ENCODE results near the gene CDK10. TPM values are rescaled to one million over a fixed set of nuclear protein-coding genes. Genes with fewer than 3 reads are reported as not detected.

CDK10 gene
- total RNA-seq, 1 experiment from 2014 or later: 106 TPM

DNA sequence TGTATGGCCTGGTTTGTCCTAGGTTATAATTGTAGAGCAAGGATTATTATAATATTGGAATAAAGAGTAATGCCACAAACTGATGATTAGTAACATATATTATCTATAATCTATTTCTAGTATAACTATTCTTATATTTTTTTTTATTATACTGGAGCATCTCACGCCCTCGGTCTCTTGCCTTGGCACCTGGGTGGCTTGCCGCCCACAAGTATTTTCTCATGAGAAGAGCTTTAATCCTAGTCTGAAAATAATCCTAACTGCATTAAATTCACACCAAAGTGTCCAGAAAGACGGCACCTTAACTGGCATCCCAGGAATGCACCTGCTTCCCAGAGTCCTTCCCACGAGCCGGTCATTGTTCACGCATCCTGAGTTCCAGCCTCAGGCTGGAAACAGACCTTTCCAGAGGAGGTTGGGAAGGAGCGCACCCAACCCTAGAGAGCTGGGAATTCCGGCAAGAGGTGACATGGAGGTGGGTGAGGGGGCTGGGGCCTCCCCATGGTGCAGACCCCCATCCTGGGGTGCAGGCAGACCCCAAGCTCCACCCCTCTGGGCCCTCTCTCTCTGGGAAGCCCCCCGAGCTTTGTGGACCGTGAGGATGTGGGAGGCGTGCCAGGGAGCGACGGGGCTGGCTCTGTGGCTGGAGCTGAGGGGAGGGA lies 44.9 kb upstream of the CDK10 start:
- intact Hi-C loops (cut with micrococcal nuclease; ENCODE audit: unreplicated experiment): loop anchor here (2.0 to 5.0 kb wide), 2 partner anchors 27 to 59 kb away; no protein-coding TSS in a partner anchor
- no peak for DNase-seq
- H3K4me3 Mint-ChIP-seq (ENCODE audit: low read depth, unreplicated experiment): peak overlapping the region; percentile 57
- no peak overlapping the region for H3K27ac Mint-ChIP-seq (ENCODE audit: unreplicated experiment)
- peaks cover 42% of the 10 kb centered on the region for H3K36me3 Mint-ChIP-seq (ENCODE audit: insufficient read depth, unreplicated experiment)
- H3K27me3 Mint-ChIP-seq (ENCODE audit: unreplicated experiment): peaks cover 46% of the 10 kb centered on the region
- no peaks in the 10 kb centered on the region for H3K9me3 Mint-ChIP-seq (ENCODE audit: low read depth, unreplicated experiment)
- BruUV-seq (replicated peaks): no TSS peak
- peaks cover 12% of the 10 kb centered on the region for H3K4me1 Mint-ChIP-seq (ENCODE audit: low read depth, unreplicated experiment)
- CTCF ChIA-PET: interaction anchor here (0.8 to 1.8 kb wide), 8 partner anchors 23 to 76 kb away, joined by 3 to 6 read pairs (median 4); no protein-coding TSS in a partner anchor
- no peak for TF ChIP-seq CTCF (IDR thresholded peaks at IDR 0.05; ENCODE audit: unreplicated experiment)

GRCh38 chr16:89642574-89642973 lies 43.9 kb upstream of the CDK10 start:
- H3K27me3 Mint-ChIP-seq (ENCODE audit: unreplicated experiment): peaks cover 36% of the 10 kb centered on the region
- no peak overlapping the region for H3K27ac Mint-ChIP-seq (ENCODE audit: unreplicated experiment)
- intact Hi-C loops (cut with micrococcal nuclease; ENCODE audit: unreplicated experiment): loop anchor here (5.0 kb wide), 1 partner anchor 60 kb away; no protein-coding TSS in a partner anchor
- H3K9me3 Mint-ChIP-seq (ENCODE audit: low read depth, unreplicated experiment): no peaks in the 10 kb centered on the region
- DNase-seq: no peak
- peaks cover 12% of the 10 kb centered on the region for H3K4me1 Mint-ChIP-seq (ENCODE audit: low read depth, unreplicated experiment)
- TF ChIP-seq CTCF (IDR thresholded peaks at IDR 0.05; ENCODE audit: unreplicated experiment): no peak
- BruUV-seq (replicated peaks): no TSS peak
- CTCF ChIA-PET: interaction anchor here (1.0 to 1.6 kb wide), 3 partner anchors 9 to 58 kb away, joined by 3 to 5 read pairs (median 4); no protein-coding TSS in a partner anchor
- peaks cover 50% of the 10 kb centered on the region for H3K36me3 Mint-ChIP-seq (ENCODE audit: insufficient read depth, unreplicated experiment)
- H3K4me3 Mint-ChIP-seq (ENCODE audit: low read depth, unreplicated experiment): no peak overlapping the region

DNA sequence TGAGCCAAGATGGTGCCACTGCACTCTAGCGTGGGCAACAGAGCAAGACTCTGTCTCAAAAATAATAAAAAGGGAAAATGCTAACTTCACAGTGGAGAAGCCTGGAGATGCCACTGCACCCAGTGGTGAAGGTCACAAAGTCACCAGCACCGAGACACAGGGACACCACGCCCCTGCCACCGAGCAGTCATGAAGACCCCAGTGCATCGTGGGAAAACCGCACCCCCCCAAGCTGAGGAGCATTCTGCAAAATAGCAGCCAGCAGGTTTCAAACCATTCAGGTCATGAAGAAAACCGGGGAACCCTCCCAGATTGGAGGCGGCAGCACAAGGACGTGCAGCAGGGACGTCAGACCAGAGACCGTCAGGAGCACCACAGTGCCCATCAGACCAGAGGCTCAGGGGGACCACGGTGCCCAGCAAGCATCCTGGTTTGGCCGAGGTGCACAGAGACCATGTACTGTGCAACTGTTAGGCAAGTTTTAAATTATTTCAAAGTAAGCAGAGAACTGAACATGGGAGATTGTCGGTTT lies 42.7 kb upstream of the CDK10 start:
- Mint-ChIP-seq H3K27me3 (ENCODE audit: unreplicated experiment) (peaks cover 27% of the 10 kb centered on the region), H3K4me1 (ENCODE audit: low read depth, unreplicated experiment) (peaks cover 12% of the 10 kb centered on the region), H3K36me3 (ENCODE audit: insufficient read depth, unreplicated experiment) (peaks cover 50% of the 10 kb centered on the region), H3K4me3 (ENCODE audit: low read depth, unreplicated experiment) (no peak overlapping the region), H3K27ac (ENCODE audit: unreplicated experiment) (no peak overlapping the region), H3K9me3 (ENCODE audit: low read depth, unreplicated experiment) (no peaks in the 10 kb centered on the region)
- TF ChIP-seq CTCF (IDR thresholded peaks at IDR 0.05; ENCODE audit: unreplicated experiment): no peak
- intact Hi-C loops (cut with micrococcal nuclease; ENCODE audit: unreplicated experiment): loop anchor here (5.0 kb wide), 1 partner anchor 62 kb away; no protein-coding TSS in a partner anchor
- BruUV-seq (replicated peaks): no TSS peak
- CTCF ChIA-PET: no interaction called here
- DNase-seq: no peak

DNA sequence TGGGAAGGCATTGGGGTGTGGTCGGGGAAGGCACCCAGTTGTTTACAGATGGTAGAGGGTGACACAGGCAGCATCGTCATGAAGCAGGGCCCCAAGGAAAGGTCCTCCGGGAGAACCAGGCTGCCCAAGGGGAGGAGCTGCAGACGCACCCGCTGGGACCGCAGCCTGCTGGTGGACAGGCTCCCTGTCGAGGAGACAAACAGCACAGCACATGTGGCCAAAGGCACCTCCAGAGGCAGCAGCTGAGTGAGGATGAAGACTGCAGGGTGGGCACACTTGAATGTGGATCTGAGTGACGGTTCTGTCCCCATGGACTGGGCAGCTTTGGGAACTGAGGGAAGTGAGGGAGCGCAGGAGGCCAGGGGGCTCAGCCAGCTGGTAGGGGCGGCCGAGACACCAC lies 41.4 kb upstream of the CDK10 start:
- BruUV-seq (replicated peaks): no TSS peak

More for the DNA sequence above, 41.4 kb upstream of the CDK10 start:
- Mint-ChIP-seq H3K27me3 (ENCODE audit: unreplicated experiment) (peaks cover 20% of the 10 kb centered on the region), H3K4me1 (ENCODE audit: low read depth, unreplicated experiment) (peaks cover 12% of the 10 kb centered on the region), H3K4me3 (ENCODE audit: low read depth, unreplicated experiment) (no peak overlapping the region), H3K27ac (ENCODE audit: unreplicated experiment) (no peak overlapping the region), H3K9me3 (ENCODE audit: low read depth, unreplicated experiment) (no peaks in the 10 kb centered on the region), H3K36me3 (ENCODE audit: insufficient read depth, unreplicated experiment) (peaks cover 50% of the 10 kb centered on the region)
- intact Hi-C loops (cut with micrococcal nuclease; ENCODE audit: unreplicated experiment): no loop called here
- no peak for DNase-seq
- TF ChIP-seq CTCF (IDR thresholded peaks at IDR 0.05; ENCODE audit: unreplicated experiment): no peak
- CTCF ChIA-PET: no interaction called here

Measured in Calu3 (cell line).